LoVo (cell line): ENCODE data around the gene RIC1.
A peak's percentile ranks its signal among the peaks of the same experiment; 100 is the strongest.
"Not testable (repeated sequence)": the region's sequence is repeated elsewhere in the genome, so short reads cannot be mapped to it uniquely, and the experiment has no call there.

Source experiments
- DNase-seq: peaks from one replicate; pipeline ENCODE4 v3.0.0-alpha.2; 2016; ENCODE audit warnings: low spot score

RIC1 gene, protein sequence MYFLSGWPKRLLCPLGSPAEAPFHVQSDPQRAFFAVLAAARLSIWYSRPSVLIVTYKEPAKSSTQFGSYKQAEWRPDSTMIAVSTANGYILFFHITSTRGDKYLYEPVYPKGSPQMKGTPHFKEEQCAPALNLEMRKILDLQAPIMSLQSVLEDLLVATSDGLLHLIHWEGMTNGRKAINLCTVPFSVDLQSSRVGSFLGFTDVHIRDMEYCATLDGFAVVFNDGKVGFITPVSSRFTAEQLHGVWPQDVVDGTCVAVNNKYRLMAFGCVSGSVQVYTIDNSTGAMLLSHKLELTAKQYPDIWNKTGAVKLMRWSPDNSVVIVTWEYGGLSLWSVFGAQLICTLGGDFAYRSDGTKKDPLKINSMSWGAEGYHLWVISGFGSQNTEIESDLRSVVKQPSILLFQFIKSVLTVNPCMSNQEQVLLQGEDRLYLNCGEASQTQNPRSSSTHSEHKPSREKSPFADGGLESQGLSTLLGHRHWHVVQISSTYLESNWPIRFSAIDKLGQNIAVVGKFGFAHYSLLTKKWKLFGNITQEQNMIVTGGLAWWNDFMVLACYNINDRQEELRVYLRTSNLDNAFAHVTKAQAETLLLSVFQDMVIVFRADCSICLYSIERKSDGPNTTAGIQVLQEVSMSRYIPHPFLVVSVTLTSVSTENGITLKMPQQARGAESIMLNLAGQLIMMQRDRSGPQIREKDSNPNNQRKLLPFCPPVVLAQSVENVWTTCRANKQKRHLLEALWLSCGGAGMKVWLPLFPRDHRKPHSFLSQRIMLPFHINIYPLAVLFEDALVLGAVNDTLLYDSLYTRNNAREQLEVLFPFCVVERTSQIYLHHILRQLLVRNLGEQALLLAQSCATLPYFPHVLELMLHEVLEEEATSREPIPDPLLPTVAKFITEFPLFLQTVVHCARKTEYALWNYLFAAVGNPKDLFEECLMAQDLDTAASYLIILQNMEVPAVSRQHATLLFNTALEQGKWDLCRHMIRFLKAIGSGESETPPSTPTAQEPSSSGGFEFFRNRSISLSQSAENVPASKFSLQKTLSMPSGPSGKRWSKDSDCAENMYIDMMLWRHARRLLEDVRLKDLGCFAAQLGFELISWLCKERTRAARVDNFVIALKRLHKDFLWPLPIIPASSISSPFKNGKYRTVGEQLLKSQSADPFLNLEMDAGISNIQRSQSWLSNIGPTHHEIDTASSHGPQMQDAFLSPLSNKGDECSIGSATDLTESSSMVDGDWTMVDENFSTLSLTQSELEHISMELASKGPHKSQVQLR (N-terminal part only)

DNA sequence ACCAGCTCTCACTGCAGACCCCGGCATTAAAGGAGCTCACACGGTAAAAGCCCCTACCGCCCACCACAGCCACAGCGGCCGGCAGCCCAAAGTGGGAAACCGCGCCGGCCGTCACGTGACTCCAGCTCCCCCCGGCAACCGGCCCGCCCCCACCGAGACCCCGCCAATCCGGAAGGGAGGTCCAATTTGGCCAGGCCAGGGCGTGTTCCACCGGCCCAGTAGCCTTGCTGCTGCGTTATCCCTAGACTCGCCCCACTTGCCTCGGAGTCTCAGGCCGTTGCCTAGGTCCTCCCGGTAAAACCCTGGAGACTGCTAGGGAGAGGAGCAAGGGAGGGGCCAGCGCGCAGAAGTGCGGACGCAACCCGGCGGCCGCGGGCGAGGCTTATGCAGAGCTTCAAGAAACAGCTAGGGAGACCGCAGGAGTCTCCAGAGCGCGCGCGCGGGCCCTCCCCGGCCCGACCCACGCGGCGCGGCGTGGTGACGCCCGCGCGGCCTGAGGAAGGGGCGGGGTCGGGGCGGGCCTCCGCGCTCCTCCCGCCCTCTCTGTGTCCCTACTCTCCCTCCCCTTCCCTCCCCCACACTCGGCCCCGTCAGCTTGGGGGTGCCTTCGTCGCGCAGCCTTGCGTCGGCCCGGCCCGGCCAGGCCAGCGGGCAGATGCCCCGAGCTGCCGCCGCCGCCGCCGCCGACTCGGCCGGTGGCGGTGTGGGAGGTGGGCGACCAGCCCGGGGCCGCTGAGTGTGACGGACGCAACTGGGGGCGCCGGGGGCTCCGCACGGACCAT, at the start of gene RIC1:
Gene RIC1, plus strand, starts transcription at position 578 of the 782 bp plus-strand sequence. Its CDS starts 203 bp downstream, at position 781.
- peak; percentile 90 for DNase-seq

DNA sequence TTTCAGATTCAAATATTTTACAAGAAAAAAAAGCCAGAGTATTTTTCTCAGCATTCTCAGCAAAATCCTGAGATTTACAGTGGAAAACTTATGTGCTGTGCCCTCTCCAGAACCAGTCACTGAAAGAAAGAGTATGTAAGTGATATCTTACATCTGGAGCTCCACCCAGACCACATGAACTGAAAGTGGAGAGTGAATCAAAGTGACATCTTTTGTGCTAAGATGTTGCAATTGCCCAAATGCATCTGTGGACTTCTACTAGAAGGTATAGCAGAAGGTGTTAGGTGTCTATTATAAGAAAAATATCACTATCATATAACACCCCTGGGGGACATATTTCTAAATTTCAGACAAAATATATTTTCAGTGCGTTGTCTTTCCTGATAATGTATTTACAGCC, 49.0 kb upstream of the RIC1 start:
- DNase-seq, result no peak

DNA sequence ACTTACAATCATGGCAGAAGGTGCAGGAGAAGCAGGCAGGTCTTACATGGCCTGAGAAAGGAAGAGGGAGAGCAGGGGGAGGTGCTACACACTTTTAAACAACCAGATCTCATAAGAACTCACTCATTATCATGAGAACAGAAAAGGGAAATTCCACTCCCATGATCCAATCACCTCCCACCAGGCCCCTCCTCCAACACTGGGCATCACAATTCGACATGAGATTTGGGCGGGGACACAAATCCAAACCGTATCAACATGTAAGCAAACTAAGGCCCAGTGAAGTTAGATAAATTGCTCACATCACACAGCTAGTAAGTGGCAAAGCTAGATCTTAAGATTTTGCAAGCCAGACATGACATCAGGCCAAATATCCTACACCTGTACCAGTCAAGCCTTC, 48.3 kb upstream of the RIC1 start:
- DNase-seq, result no peak

DNA sequence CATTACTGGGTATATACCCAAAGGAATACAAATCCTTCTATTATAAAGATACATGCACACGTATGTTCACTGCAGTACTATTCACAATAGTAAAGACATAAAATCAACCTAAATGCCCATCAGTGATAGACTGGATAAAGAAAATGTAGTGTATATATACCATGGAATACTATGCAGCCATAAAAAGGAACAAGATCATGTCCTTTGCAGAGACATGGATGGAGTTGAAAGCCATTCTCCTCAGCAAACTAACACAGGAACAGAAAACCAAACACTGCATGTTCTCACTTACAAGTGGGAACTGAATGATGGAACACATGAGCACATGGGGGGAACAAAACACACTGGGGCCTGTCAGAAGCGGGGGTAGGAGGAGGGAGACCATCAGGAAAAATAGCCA, 47.2 kb upstream of the RIC1 start:
- DNase-seq, result not testable (repeated sequence)

DNA sequence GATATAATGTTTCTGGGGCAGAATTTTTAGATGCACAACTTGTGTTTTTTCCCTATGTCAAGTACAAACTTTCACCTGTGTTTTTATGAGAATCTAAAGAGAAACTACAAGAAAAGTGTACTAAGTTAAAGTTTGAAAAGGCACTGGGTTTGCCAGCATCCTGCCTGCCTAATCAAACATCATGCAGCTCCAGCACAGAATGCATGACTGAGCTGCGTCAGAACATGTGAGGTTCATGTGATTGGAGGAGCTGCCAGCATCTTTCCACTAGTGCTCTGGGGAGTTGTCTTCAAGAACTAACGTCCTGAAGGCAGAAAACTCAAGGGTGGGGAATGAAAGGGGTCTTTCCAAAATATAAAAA, 46.1 kb upstream of the RIC1 start:
- DNase-seq, result no peak

DNA sequence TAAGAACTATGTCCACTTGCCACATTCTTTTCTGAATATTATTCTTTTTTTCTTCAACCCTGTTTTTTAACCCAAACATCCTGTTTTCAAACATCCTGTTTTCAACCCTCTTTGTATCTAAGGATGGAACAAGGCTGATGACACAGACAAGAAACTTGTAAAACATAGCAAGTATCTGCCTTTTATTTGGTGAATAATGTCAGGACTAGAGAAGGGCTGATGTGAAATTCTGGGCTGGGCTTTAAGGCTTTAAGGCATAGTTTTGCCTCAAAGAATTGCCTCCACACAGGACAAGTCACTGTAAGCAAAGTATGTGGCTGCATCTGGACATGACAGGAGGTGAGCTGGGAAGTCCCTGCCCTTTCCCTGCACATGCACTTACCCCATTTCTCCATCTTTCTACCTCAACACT, 42.5 kb upstream of the RIC1 start:
- no peak for DNase-seq

DNA sequence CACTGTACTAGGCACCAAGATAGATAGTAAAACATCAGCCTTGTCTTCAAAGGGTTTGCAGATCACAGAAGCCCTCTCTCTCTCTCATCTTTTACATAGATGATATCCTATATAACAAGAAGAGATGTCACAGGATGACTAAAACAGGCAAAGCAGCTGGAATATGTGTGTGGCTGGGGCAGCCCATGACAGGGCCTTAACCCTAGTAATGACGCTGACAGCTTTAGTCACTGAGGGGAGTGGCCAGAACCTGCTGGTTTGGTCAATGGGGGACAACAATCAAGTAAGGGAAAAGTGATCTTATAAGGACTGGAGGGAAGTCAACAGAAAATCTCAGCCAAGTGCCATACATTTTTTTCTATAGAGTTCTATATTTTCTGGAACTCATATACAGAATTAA, 41.9 kb upstream of the RIC1 start:
- no peak for DNase-seq

DNA sequence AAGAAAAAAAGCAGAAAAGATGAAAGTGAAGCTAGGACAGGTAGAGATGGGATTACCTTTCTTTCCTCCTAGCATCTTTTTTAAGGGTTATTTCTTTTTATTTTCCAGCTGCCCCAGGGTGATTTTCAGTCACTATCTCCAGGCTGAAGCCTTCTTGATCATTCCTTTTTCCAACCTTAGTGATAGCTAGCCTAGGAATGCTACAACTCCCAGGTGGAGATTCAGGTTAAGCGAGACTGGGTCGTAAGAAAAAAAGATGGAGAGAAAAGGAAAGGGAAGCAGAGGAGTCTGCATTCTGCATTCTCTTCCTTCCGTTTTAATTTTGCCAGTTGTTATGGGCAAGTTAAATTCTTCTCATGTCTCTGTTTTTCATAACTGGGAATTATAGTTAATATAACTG, 36.7 kb upstream of the RIC1 start:
- DNase-seq, result no peak

DNA sequence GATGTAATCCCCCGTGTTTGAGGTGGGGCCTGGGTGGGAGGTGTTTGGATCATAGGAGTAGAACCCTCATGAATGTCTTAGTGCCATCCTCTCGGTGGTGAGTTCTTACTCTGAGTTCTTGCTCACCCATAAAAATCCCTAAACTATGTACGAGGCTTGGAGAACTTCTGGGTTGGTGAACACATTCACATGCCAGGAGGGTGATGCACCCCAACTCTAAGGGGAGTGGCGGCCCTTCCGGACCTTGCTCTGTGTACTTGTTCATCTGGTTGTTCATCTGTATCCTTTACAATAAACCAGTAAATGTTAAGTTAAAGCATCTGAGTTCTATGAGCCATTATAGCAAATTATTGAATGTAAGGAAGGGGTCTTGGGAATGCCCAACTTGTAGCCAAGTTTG, 36.0 kb upstream of the RIC1 start:
- no peak for DNase-seq

DNA sequence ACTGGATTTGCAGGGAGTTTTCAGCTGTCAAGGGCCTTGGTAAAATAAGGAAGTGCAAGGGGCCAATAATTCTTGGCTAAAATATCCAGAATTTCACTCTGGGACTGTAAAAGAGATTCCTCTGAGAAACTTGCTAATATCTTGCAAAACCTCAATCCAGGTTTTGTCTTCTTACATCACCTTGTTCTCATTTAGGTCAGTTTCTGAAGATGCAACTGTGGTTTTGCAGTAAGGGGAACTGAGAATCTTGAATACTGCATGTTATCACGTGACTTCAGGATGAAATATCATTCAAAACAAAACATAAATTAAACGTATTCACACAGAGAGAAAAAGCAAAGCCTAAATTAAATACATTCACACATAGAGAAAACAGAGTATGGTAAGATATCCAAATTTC, 35.0 kb upstream of the RIC1 start:
- DNase-seq, result no peak

DNA sequence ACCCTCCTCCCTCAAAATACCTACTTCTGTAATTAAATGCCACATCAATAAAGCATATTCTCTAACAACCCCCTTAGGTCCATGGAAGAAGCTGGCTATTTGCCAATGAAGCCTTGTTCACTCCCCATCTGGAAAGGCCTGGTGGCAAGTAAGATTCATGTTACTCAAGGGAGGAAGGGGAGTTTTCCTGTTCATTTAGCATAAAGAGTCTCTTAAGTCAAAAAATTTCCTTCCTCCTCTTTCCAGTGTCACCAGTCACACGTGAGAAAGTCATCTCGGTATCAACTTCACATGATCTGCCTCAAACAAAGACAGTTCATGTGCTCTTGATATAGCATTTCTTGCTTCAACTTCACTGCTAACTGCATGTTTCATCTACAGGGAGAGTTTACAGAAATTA, 32.7 kb upstream of the RIC1 start:
- DNase-seq, result no peak

DNA sequence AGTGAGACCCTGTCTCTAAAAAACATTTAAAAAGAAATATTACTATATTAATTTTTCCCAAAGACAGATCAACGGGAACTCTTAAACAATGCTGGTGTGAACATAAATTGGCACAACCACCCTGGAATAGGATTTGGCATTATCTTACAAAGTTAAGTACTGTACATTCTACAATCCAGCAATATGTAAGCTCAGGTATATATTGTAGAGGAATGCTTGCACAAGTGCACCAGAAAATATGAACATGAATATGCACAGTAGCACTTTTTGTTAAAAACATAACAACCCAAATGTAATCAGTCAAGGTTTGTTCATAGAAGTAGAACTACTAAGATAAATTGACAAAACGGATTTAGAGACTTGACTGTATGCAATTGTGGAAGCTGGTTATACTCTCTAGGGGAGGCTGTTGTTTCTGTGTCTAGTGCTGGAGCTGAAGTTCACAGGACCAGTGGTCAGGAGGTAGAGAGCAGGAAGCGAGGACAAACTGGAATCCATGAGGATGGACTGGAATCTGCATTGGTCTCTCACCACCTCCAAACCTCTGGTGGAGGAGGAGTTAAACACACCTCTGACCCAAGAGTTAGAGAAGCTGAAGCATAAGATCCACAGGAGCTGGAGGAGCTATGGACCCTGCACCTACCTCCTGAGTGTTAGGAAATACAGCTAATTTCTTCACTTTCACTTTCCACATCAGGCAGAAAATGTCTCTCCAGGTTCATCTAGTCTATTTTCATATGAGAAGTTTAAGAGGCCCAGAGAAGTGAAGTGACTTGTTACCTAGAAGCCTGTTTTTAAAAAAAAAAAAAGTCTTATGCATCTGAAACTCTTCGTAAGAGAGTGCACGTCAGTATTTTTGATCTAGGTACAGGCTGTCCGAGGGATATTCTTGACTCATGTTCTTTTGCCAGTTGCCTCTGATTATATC, 20.3 kb upstream of the RIC1 start:
- no peak for DNase-seq

DNA sequence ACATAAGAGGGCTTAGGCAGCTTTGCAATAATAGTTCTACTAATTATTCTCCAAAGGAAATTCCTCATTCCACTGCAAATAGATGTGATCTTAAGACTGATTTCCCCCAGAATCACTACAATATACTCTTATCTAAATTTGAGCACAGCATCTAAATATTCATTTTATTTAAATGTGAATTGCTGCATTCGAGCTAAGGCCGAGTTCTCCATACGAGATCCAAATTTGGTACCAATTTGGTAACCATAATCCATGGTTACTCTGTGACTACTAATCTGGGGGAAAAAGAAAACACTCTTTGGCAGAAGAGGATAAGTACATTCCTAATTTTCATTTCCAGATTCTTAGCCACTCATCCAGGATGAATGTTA, 19.7 kb upstream of the RIC1 start:
- DNase-seq, result no peak

DNA sequence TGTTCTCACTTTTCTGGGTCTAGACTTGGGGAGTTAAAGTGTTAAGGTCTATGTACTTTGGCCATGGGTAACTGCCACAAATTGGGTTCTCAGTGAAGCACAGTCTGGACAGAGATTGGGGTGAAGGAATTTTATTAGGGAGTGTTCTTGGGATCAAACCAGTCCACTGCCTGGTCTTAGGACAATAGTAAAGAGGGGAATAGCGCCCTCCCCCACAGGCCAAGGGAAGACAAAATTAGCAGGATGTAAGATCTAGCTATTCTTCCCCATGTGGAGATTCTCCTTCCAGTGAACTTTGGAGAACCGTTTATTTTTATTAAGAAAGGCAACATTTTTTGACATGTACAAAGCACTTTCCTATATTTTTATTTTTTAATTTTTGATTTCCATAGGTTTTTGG, 18.4 kb upstream of the RIC1 start:
- DNase-seq, result no peak

DNA sequence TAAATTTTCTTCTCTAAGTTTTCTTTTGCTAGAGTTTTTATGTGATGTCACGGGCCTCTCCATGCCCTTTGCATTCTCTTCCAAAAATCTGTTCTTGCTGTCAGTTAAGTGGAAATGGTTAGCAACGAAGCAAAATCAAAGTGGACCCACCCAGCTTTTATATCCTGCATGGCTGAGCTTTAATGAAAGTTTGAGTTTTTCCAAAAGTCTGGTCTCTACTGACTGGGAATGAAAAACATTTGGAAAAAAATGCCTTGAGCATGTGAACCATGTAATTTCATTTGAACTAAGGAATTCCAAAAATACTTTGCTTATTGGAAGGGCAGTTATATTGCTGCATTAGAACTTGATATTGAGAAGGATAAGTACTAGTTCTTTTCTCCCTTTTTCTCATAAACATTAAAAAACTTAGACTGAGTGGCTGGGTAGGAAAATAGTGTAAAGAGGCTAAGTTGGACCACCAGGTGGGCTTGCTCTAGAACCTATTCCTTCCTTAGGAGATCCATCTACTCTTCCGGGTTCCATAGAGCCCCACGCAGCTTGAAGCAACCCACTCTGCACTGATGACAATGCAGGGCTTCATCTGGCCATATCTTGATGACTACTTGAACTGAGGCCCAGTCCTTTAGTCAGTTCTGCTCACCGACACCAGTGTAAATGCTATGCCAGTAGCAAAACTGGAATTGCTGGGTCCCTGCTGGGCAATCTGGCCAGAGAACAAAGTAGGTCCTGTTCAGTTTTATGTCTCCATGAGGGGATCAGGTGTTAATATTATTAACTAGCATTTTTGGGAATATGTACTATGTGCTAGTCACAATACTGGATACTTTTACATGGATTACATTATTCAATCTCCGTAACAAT, 17.4 kb upstream of the RIC1 start:
- DNase-seq, result no peak

DNA sequence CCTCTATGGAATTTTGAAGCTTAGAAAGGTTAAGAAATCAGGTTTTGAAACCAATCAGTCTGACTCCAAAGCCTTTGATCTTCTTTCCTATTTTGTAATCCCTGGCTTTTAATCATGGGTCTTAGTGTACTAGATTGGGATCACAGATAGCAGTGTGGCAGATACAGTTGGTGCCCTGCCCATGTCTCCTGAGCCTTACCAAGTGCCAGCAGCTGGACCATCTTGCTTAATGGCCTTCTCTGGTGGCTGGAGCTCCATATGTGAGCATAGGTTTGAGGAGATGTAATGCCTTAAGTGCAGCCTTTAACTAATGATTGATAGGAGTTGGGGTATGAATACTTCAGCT, 16.7 kb upstream of the RIC1 start:
- DNase-seq, result no peak

DNA sequence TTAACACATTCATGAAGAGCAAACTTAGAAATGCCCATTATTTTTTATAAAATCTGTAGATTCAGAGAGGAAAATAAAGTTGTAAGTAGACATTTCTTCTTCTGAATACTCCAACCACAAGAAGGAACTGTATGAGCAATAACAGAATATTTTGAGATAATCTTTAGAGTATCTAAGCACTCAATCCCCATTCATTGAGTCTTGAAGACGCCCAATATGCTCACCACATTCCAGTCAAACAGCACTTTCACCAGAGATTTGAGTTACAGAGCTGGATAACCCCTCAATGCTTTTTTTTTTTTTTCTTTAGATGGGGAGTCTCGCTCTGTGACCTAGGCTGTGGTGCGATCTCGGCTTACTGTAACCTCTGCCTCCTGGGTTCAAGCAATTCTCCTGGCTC, 14.7 kb upstream of the RIC1 start:
- DNase-seq, result no peak

DNA sequence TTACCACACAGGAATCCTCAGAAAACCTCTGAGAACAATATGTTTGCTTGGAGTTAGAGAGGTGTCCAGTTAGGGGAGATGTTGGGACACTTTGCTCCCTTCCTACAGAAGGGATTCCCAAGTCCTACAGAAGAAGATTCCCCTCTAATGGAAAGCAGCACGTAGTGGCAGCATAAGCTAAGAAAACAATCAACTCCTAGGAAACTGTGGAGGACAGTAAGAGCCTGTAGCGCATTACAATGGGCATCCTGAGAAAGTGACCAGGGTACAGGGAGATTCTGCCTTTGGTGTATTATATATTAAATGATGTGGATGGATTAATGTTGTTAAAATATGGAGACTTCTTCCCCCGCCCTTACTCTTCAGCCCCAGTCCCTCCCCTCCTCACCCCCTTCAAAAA, 13.9 kb upstream of the RIC1 start:
- DNase-seq, result no peak

DNA sequence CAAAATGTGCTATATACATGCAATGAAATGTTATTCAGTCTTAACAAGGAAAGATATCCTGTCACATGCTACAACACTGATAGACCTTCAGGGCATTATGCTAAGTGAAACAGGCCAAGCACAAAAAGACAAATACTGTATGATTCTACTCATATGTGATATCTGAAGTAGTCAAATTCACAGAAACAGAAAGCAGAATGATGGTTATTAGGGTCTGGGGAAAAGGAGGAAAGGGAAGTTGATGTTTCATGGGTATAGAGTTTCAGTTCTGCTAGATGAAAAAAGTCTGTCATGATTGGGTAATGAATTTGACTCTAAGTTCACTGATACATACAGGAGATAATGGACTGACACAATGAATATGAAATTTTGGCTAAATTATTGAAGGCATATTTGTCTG, 11.2 kb upstream of the RIC1 start:
- DNase-seq, result no peak

DNA sequence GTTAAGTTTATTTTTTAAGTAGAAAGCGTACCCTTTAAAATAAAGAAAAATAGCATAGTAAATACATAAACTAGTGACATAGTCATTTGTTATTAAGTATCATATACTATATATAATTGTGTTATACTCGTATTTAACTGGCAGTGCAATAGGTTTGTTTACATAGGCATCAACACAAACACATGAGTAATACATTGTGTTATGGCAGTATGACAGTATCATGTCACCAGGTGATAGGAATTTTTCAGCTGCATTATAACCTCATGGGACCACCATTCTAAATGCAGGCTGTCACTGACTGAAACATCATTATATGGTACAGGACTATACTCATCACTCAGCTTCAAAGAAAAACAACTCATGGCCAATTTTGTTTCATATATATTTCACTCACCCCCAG, 8.4 kb upstream of the RIC1 start:
- no peak for DNase-seq
